IMR-90 (cell line): ENCODE data around the gene CTAG1A. TPM values are rescaled to one million over a fixed set of nuclear protein-coding genes. Genes with fewer than 3 reads are reported as not detected.

Experiments used
- ATAC-seq: fragments of 200-7000 bp; cut with Tn5 transposase; 2 replicates; pipeline ENCODE4 v1.9.1; 2020; ENCODE audit warnings: low read depth, mild to moderate bottlenecking, moderate library complexity
- BruUV-seq: library from RNA; stranded (reverse); fragments of 400-500 nt; replicated peaks from 2 replicates; lab custom pipeline; 2021; lab: Mats Ljungman, UMichigan
- CTCF ChIA-PET: fragments of 300-600 bp; formaldehyde crosslinking; extraction: SDS; loops from one replicate; lab custom pipeline; 2021; ENCODE audit warnings: antibody characterized with exemption; lab: Yijun Ruan, JAX
- POLR2A ChIA-PET: fragments of 300-600 bp; sonication (Branson Sonifier 250); formaldehyde crosslinking; loops from one replicate; lab custom pipeline; 2022; ENCODE audit warnings: antibody characterized with exemption; ENCODE audit not compliant: unreplicated experiment; lab: Charles Lee
- DNase-seq: peaks from one replicate; pipeline ENCODE4 v3.0.0; 2013
- H2AFZ ChIP-seq: replicated peaks from 2 replicates; pipeline ENCODE3; 2013; ENCODE audit warnings: low read length, mild to moderate bottlenecking; ENCODE audit not compliant: poor library complexity
- H2AK5ac ChIP-seq: 2 replicates; pipeline ENCODE4 v1.6.1; 2013; ENCODE audit warnings: low read depth, low read length, inconsistent platforms
- H2AK9ac ChIP-seq: replicated peaks from 2 replicates; pipeline ENCODE3; 2013; ENCODE audit warnings: mild to moderate bottlenecking, low read depth, low read length, moderate library complexity; ENCODE audit not compliant: poor library complexity
- H2BK120ac ChIP-seq: 2 replicates; pipeline ENCODE4 v1.6.1; 2013; ENCODE audit warnings: low read depth, low read length, inconsistent platforms
- H2BK15ac ChIP-seq: 3 replicates; pipeline ENCODE4 v1.6.1; 2013; ENCODE audit warnings: low read depth, low read length, inconsistent platforms
- H2BK20ac ChIP-seq: 2 replicates; pipeline ENCODE4 v1.6.1; 2013; ENCODE audit warnings: low read depth, mild to moderate bottlenecking, inconsistent platforms, low read length, moderate library complexity
- H2BK5ac ChIP-seq: 2 replicates; pipeline ENCODE4 v1.6.1; 2013; ENCODE audit warnings: mild to moderate bottlenecking, low read depth, low read length, inconsistent platforms; ENCODE audit not compliant: poor library complexity, severe bottlenecking
- H3K14ac ChIP-seq: replicated peaks from 2 replicates; pipeline ENCODE4 v1.6.1; 2013; ENCODE audit warnings: low read depth, low read length, inconsistent platforms
- H3K18ac ChIP-seq: 2 replicates; pipeline ENCODE4 v1.6.1; 2013; ENCODE audit warnings: low read depth, low read length, control low read depth
- H3K23ac ChIP-seq: 2 replicates; pipeline ENCODE4 v1.6.1; 2013; ENCODE audit warnings: low read depth, low read length, inconsistent platforms
- H3K27ac ChIP-seq: 2 replicates; pipeline ENCODE4 v1.5.1; 2013; ENCODE audit warnings: mild to moderate bottlenecking, control low read depth, low read length; ENCODE audit not compliant: insufficient read depth
- H3K27me3 ChIP-seq: 2 replicates; pipeline ENCODE4 v1.6.1; 2013; ENCODE audit warnings: low read length; ENCODE audit not compliant: control insufficient read depth, insufficient read depth
- H3K36me3 ChIP-seq: 2 replicates; pipeline ENCODE4 v1.6.1; 2013; ENCODE audit warnings: low read length, mixed read lengths; ENCODE audit not compliant: control insufficient read depth, insufficient read depth
- H3K4ac ChIP-seq: 2 replicates; pipeline ENCODE4 v1.6.1; 2013; ENCODE audit warnings: low read depth, low read length, inconsistent platforms
- H3K4me1 ChIP-seq: 2 replicates; pipeline ENCODE4 v1.6.1; 2013; ENCODE audit warnings: low read length, mixed read lengths; ENCODE audit not compliant: control insufficient read depth, insufficient read depth
- H3K4me2 ChIP-seq: 2 replicates; pipeline ENCODE4 v1.6.1; 2013; ENCODE audit warnings: low read depth, mild to moderate bottlenecking, control low read depth, low read length, moderate library complexity
- H3K4me3 ChIP-seq: 2 replicates; pipeline ENCODE4 v1.5.1; 2013; ENCODE audit warnings: low read depth, mild to moderate bottlenecking, control low read depth, low read length, moderate library complexity; ENCODE audit not compliant: insufficient read depth
- H3K56ac ChIP-seq: 2 replicates; pipeline ENCODE4 v1.6.1; 2013; ENCODE audit warnings: low read length, inconsistent platforms; ENCODE audit not compliant: insufficient read depth; ENCODE audit errors: extremely low read depth
- H3K79me1 ChIP-seq, 2 experiments: 2 replicates each; pipeline ENCODE4 v1.6.1; 2013; ENCODE audit warnings: low read length in 2 of 2, inconsistent platforms in 1 of 2, low read depth in 1 of 2
- H3K9ac ChIP-seq: 2 replicates; pipeline ENCODE4 v1.6.1; 2013; ENCODE audit warnings: low read depth, low read length, control low read depth
- H3K9me1 ChIP-seq: 2 replicates; pipeline ENCODE4 v1.6.1; 2013; ENCODE audit warnings: low read length, inconsistent platforms; ENCODE audit not compliant: insufficient read depth
- H3K9me3 ChIP-seq: 2 replicates; pipeline ENCODE4 v1.6.1; 2013; ENCODE audit warnings: low read length; ENCODE audit not compliant: control insufficient read depth, insufficient read depth
- H4K20me1 ChIP-seq: 2 replicates; pipeline ENCODE4 v1.6.1; 2013; ENCODE audit warnings: low read length, inconsistent platforms; ENCODE audit not compliant: insufficient read depth
- H4K5ac ChIP-seq: 2 replicates; pipeline ENCODE4 v1.6.1; 2013; ENCODE audit warnings: mild to moderate bottlenecking, low read depth, low read length, control low read depth
- H4K8ac ChIP-seq, 2 experiments: 2 replicates each; pipeline ENCODE4 v1.6.1; 2013; ENCODE audit warnings: low read depth in 2 of 2, low read length in 2 of 2, control low read depth in 1 of 2, inconsistent platforms in 1 of 2
- H4K91ac ChIP-seq: 2 replicates; pipeline ENCODE4 v1.6.1; 2013; ENCODE audit warnings: low read depth, low read length, inconsistent platforms; ENCODE audit not compliant: insufficient read depth
- BHLHE40 ChIP-seq: fragments of 150-350 bp; IDR thresholded peaks from 2 replicates; pipeline ENCODE4 v1.6.1; 2016; ENCODE audit warnings: mild to moderate bottlenecking, low read depth, low read length
- CEBPB ChIP-seq: IDR thresholded peaks from 2 replicates; pipeline ENCODE4 v1.6.1; 2012; ENCODE audit warnings: low read depth, low read length, improper control_type of control experiment
- MAZ ChIP-seq: IDR thresholded peaks from 2 replicates; pipeline ENCODE4 v1.6.1; 2012; ENCODE audit warnings: low read depth, mild to moderate bottlenecking, low read length, improper control_type of control experiment, moderate library complexity, borderline replicate concordance
- NFE2L2 ChIP-seq: fragments of 150-350 bp; IDR thresholded peaks from 2 replicates; pipeline ENCODE4 v1.6.1; 2016; ENCODE audit warnings: low read depth, mild to moderate bottlenecking, low read length
- USF2 ChIP-seq: fragments of 150-350 bp; IDR thresholded peaks from 2 replicates; pipeline ENCODE4 v1.6.1; 2017; ENCODE audit warnings: mild to moderate bottlenecking, antibody characterized with exemption, low read length, low read depth
- WGBS, 2 experiments: methylation state at CpG; one replicate each; pipeline versions ENCODE4 v1.1.5 to v1.1.7; 2013; ENCODE audit warnings: missing lambda C conversion rate in 2 of 2; ENCODE audit not compliant: insufficient read length in 1 of 2; ENCODE audit errors: extremely low coverage in 2 of 2; 5-methylcytosine and 5-hydroxymethylcytosine counted together
- dilution Hi-C: fragments of 300-500 bp; cut with HindIII; formaldehyde crosslinking; loops from one replicate; pipeline ENCODE4 v1.14.3; 2018; ENCODE audit warnings: low sequenced_read_pairs; ENCODE audit not compliant: unreplicated experiment
- in situ Hi-C: fragments of 300-500 bp; cut with MboI; formaldehyde crosslinking; loops from 3 replicates; pipeline ENCODE4 v1.14.3; 2019; ENCODE audit warnings: low sequenced_read_pairs, inconsistent platforms, mixed read lengths
- intact Hi-C: fragments of 100-400 bp; cut with micrococcal nuclease; formaldehyde crosslinking; loops from 2 replicates; pipeline ENCODE4 v1.10.0; 2022
- polyA plus RNA-seq, 3 experiments: library from polyadenylated mRNA; depleted of rRNA; stranded (reverse); fragments of >200 nt; gene quantifications; 2 replicates each; pipeline ENCODE4 v1.2.3, GENCODE V29; 2012; ENCODE audit warnings: low replicate concordance in 1 of 3
- total RNA-seq: library from RNA; depleted of rRNA; stranded (reverse); fragments of >200 nt; gene quantifications from 2 replicates; pipeline ENCODE4 v1.2.3, GENCODE V29; 2012

CTAG1A gene
- total and polyA plus RNA-seq, 2 of the 4 experiments (the other 2 are of a cell fraction): not detected

- no peak overlapping the region for H3K14ac ChIP-seq
- H2BK120ac ChIP-seq: no peak overlapping the region
- no peak overlapping the region for H2AK9ac ChIP-seq
- ChIA-PET POLR2A (no interaction called here), CTCF (no interaction called here)
- no peak overlapping the region for H2BK15ac ChIP-seq
- H2AFZ ChIP-seq: no peak overlapping the region
- H4K8ac ChIP-seq: no peak overlapping the region
- H3K23ac ChIP-seq: no peak overlapping the region
- H3K56ac ChIP-seq: no peak overlapping the region
- H4K5ac ChIP-seq: no peak overlapping the region
- intact Hi-C loops: no loop called here
- no peak for ATAC-seq
- H3K9me1 ChIP-seq: no peaks in the 10 kb centered on the region
- H3K79me1 ChIP-seq: no peaks in the 10 kb centered on the region
- no peak overlapping the region for H2AK5ac ChIP-seq
- BruUV-seq: no TSS peak
- no peaks in the 10 kb centered on the region for H4K20me1 ChIP-seq
- H3K18ac ChIP-seq: no peak overlapping the region
- no peaks in the 10 kb centered on the region; the same call in 1 of the 2 replicates for H3K4me1 ChIP-seq
- H2BK20ac ChIP-seq: no peak overlapping the region
- no peaks in the 10 kb centered on the region for H3K36me3 ChIP-seq
- in situ Hi-C loops: loop anchor here (25.0 kb wide), 1 partner anchor 143 kb away; no protein-coding TSS in a partner anchor
- WGBS, 2 experiments: 40% methylated on average over 1 of the region's 4 CpGs; no CpG with 5 or more reads in 1 of the 2 experiments
- no peak overlapping the region for H2BK5ac ChIP-seq
- H3K9ac ChIP-seq: no peak overlapping the region
- no peak overlapping the region for H3K4ac ChIP-seq
- H3K9me3 ChIP-seq: peaks cover 11% of the 10 kb centered on the region
- no peak overlapping the region for H3K4me2 ChIP-seq
- peaks cover 20% of the 10 kb centered on the region for H3K27me3 ChIP-seq
- H3K27ac ChIP-seq: no peak overlapping the region
- H3K4me3 ChIP-seq: no peak overlapping the region
- H4K91ac ChIP-seq: no peak overlapping the region
- DNase-seq: no peak
- dilution Hi-C loops: no loop called here
- TF ChIP-seq USF2: no peak
- TF ChIP-seq MAZ: no peak
- no peak for TF ChIP-seq NFE2L2
- TF ChIP-seq BHLHE40: no peak
- no peak for TF ChIP-seq CEBPB
Measured at GRCh38 chrX:154594491-154594890, 9.6 kb downstream of the CTAG1A start.
